ENCODE data around the gene ABR.
"Not testable (repeated sequence)": the region's sequence is repeated elsewhere in the genome, so short reads cannot be mapped to it uniquely, and the experiment has no call there.

Gene ABR

GRCh38 chr17:1173432-1174262 lies 6.1 kb downstream of the ABR start:
- DNase-seq = no peak

- no peak for DNase-seq
Observed at GRCh38 chr17:1171953-1172352, 7.8 kb downstream of the ABR start.

GRCh38 chr17:1170739-1171138 lies 9.0 kb downstream of the ABR start:
- DNase-seq = no peak

- no peak for DNase-seq
Observed at GRCh38 chr17:1169929-1170312, 9.9 kb downstream of the ABR start.

GRCh38 chr17:1169221-1169928 lies 10.4 kb downstream of the ABR start:
- DNase-seq = peak; percentile 24 to 48

- DNase-seq = peak in 1 of 2 donors; percentile 30
Observed at GRCh38 chr17:1168533-1169220, 11.1 kb downstream of the ABR start.

- DNase-seq = no peak
Observed at GRCh38 chr17:1166276-1166675, 13.5 kb downstream of the ABR start.

- DNase-seq = no peak
Observed at GRCh38 chr17:1165836-1166235, 13.9 kb downstream of the ABR start.

- DNase-seq = no peak
Observed at GRCh38 chr17:1164935-1165556, 14.7 kb downstream of the ABR start.

- DNase-seq = no peak
Observed at GRCh38 chr17:1162116-1162855, 17.5 kb downstream of the ABR start.

GRCh38 chr17:1160591-1161390 lies 19.0 kb downstream of the ABR start:
- no peak for DNase-seq

GRCh38 chr17:1159431-1160180 lies 20.2 kb downstream of the ABR start:
- DNase-seq = no peak

GRCh38 chr17:1158879-1159278 lies 20.9 kb downstream of the ABR start:
- DNase-seq = no peak

- DNase-seq = no peak
Observed at GRCh38 chr17:1156864-1157263, 22.9 kb downstream of the ABR start.

GRCh38 chr17:1154704-1155103 lies 25.1 kb downstream of the ABR start:
- peak; percentile 50 to 53 for DNase-seq

- DNase-seq = peak; percentile 59 to 69
Observed at GRCh38 chr17:1153795-1154546, 25.8 kb downstream of the ABR start.

- DNase-seq = not testable (repeated sequence)
Observed at GRCh38 chr17:1152582-1152981, 27.2 kb downstream of the ABR start.

- DNase-seq = no peak
Observed at GRCh38 chr17:1150863-1151600, 28.7 kb downstream of the ABR start.

GRCh38 chr17:1149869-1150268 lies 29.9 kb downstream of the ABR start:
- DNase-seq = no peak
